ENCODE results near the gene CCDC188. TPM values are rescaled to one million over a fixed set of nuclear protein-coding genes. Genes with fewer than 3 reads are reported as not detected.

Gene CCDC188
- total RNA-seq, 1 donor from 2014 or later, result not detected

- no peak overlapping the region for H3K4me3 Mint-ChIP-seq (ENCODE audit: unreplicated experiment)
- Histone ChIP-seq H3K27ac (ENCODE audit: low read depth, low read length) (no peak overlapping the region), H3K4me3 (ENCODE audit: insufficient read depth, low read depth, low read length) (no peak overlapping the region), H3K36me3 (ENCODE audit: insufficient read depth, low read length) (peaks cover 37% of the 10 kb centered on the region), H3K27me3 (ENCODE audit: insufficient read depth, low read length) (no peaks in the 10 kb centered on the region), H3K4me1 (ENCODE audit: insufficient read depth, low read length) (peaks cover 5% of the 10 kb centered on the region), H3K4me2 (ENCODE audit: low read length) (no peak overlapping the region), H2AFZ (ENCODE audit: low read depth, low read length) (no peak overlapping the region), H3K79me2 (ENCODE audit: insufficient read depth, low read length) (peaks cover 37% of the 10 kb centered on the region), H4K20me1 (ENCODE audit: insufficient read depth, low read length) (peaks cover 65% of the 10 kb centered on the region), H3K9me3 (ENCODE audit: insufficient read depth, low read depth, low read length) (no peaks in the 10 kb centered on the region), H3K9ac (ENCODE audit: low read length) (no peak overlapping the region)
- H3K4me1 Mint-ChIP-seq (ENCODE audit: low read depth, unreplicated experiment), result no peaks in the 10 kb centered on the region
- TF ChIP-seq EZH2 (IDR thresholded peaks at IDR 0.05; ENCODE audit: insufficient read depth, low read length) (no peak), CTCF (IDR thresholded peaks at IDR 0.05; ENCODE audit: insufficient read depth, low read depth, low read length) (no peak)
- DNase-seq (ENCODE audit: low read depth), result no peak
- H3K27ac Mint-ChIP-seq (ENCODE audit: unreplicated experiment), result no peak overlapping the region
- peaks cover 12% of the 10 kb centered on the region for H3K36me3 Mint-ChIP-seq (ENCODE audit: low read depth, unreplicated experiment)
- H3K9me3 Mint-ChIP-seq (ENCODE audit: unreplicated experiment), result no peaks in the 10 kb centered on the region
- no peak for FAIRE-seq
- H3K27me3 Mint-ChIP-seq (ENCODE audit: low read depth, unreplicated experiment), result no peaks in the 10 kb centered on the region
Observed at GRCh38 chr22:20111689-20112622, 38.9 kb downstream of the CCDC188 start.

GRCh38 chr22:20111045-20111688 is 39.7 kb downstream of the CCDC188 start:
- H3K36me3 ChIP-seq (ENCODE audit: insufficient read depth, low read length), result peaks cover 43% of the 10 kb centered on the region
- H3K4me1 ChIP-seq (ENCODE audit: insufficient read depth, low read length), result peaks cover 4% of the 10 kb centered on the region
- H4K20me1 ChIP-seq (ENCODE audit: insufficient read depth, low read length), result peaks cover 73% of the 10 kb centered on the region
- Mint-ChIP-seq H3K36me3 (ENCODE audit: low read depth, unreplicated experiment) (peaks cover 12% of the 10 kb centered on the region), H3K4me1 (ENCODE audit: low read depth, unreplicated experiment) (no peaks in the 10 kb centered on the region), H3K4me3 (ENCODE audit: unreplicated experiment) (no peak overlapping the region), H3K27me3 (ENCODE audit: low read depth, unreplicated experiment) (no peaks in the 10 kb centered on the region), H3K27ac (ENCODE audit: unreplicated experiment) (no peak overlapping the region), H3K9me3 (ENCODE audit: unreplicated experiment) (no peaks in the 10 kb centered on the region)
- H3K9ac ChIP-seq (ENCODE audit: low read length), result no peak overlapping the region
- no peak overlapping the region for H3K4me3 ChIP-seq (ENCODE audit: insufficient read depth, low read depth, low read length)
- no peaks in the 10 kb centered on the region for H3K27me3 ChIP-seq (ENCODE audit: insufficient read depth, low read length)
- DNase-seq (ENCODE audit: low read depth) (peak; percentile 11), FAIRE-seq (no peak)
- H2AFZ ChIP-seq (ENCODE audit: low read depth, low read length), result no peak overlapping the region
- no peaks in the 10 kb centered on the region for H3K9me3 ChIP-seq (ENCODE audit: insufficient read depth, low read depth, low read length)
- H3K27ac ChIP-seq (ENCODE audit: low read depth, low read length), result no peak overlapping the region
- H3K4me2 ChIP-seq (ENCODE audit: low read length), result no peak overlapping the region
- peaks cover 37% of the 10 kb centered on the region for H3K79me2 ChIP-seq (ENCODE audit: insufficient read depth, low read length)
- TF ChIP-seq CTCF (IDR thresholded peaks at IDR 0.05; ENCODE audit: insufficient read depth, low read depth, low read length), result peak; percentile 48
- TF ChIP-seq EZH2 (IDR thresholded peaks at IDR 0.05; ENCODE audit: insufficient read depth, low read length), result no peak
